SH-SY5Y (cell line): ENCODE results near the gene ANXA3.

ENCODE experiments used
- GATA2 ChIP-seq: IDR thresholded peaks from 2 replicates; pipeline ENCODE4 v1.6.1; 2011; ENCODE audit warnings: mild to moderate bottlenecking, low read depth, low read length
- GATA3 ChIP-seq: IDR thresholded peaks from 2 replicates; pipeline ENCODE4 v1.6.1; 2011; ENCODE audit warnings: low read depth, mild to moderate bottlenecking, low read length, moderate library complexity

GRCh38 chr4:78608684-78609083, 57.1 kb downstream of the ANXA3 start:
- TF ChIP-seq GATA3 (no peak), GATA2 (no peak)
